PC-9 (cell line): Measurements from ENCODE around the gene CLPTM1L. TPM values are rescaled to one million over a fixed set of nuclear protein-coding genes. Genes with fewer than 3 reads are reported as not detected.

ENCODE experiments used
- BruUV-seq: library from RNA; stranded (reverse); fragments of 400-500 nt; replicated peaks from 2 replicates; lab custom pipeline; 2021; lab: Mats Ljungman, UMichigan
- CTCF ChIA-PET: fragments of 300-600 bp; sonication (Branson Sonifier 250); formaldehyde crosslinking; loops from one replicate; lab custom pipeline; 2022; ENCODE audit warnings: antibody characterized with exemption; lab: Charles Lee
- POLR2A ChIA-PET: fragments of 300-600 bp; sonication (Branson Sonifier 250); formaldehyde crosslinking; loops from one replicate; lab custom pipeline; 2022; ENCODE audit warnings: antibody characterized with exemption; ENCODE audit not compliant: unreplicated experiment; lab: Charles Lee
- DNase-seq, 2 experiments: peaks; one replicate each; pipeline versions ENCODE4 v3.0.0 to v3.0.0-alpha.2; 2015 to 2022; ENCODE audit warnings: mixed read lengths in 1 of 2
- H2AFZ ChIP-seq: fragments of 200-600 bp; sonication (generic); 2 replicates; pipeline ENCODE4 v1.8.1; 2017; ENCODE audit warnings: antibody characterized with exemption
- H3F3A ChIP-seq: fragments of 200-600 bp; sonication (generic); 2 replicates; pipeline ENCODE4 v1.8.1; 2017; ENCODE audit warnings: antibody characterized with exemption, mild to moderate bottlenecking, low read depth; ENCODE audit not compliant: insufficient read depth
- H3K27ac ChIP-seq: fragments of 200-600 bp; sonication (generic); 2 replicates; pipeline ENCODE4 v1.6.1; 2016; ENCODE audit warnings: mixed run types
- H3K27me3 ChIP-seq: fragments of 200-600 bp; sonication (generic); 2 replicates; pipeline ENCODE4 v1.6.1; 2016; ENCODE audit warnings: low read depth, mixed run types; ENCODE audit not compliant: insufficient read depth
- H3K36me3 ChIP-seq: fragments of 200-600 bp; sonication (generic); 2 replicates; pipeline ENCODE4 v1.6.1; 2016; ENCODE audit warnings: low read depth, mixed run types
- H3K4me1 ChIP-seq: fragments of 200-600 bp; sonication (generic); replicated peaks from 2 replicates; pipeline ENCODE4 v1.6.1; 2016; ENCODE audit warnings: mixed run types; ENCODE audit not compliant: insufficient read depth
- H3K4me2 ChIP-seq: fragments of 200-600 bp; sonication (generic); 2 replicates; pipeline ENCODE4 v1.6.1; 2017; ENCODE audit warnings: mixed run types
- H3K4me3 ChIP-seq: fragments of 200-600 bp; sonication (generic); 2 replicates; pipeline ENCODE4 v1.6.1; 2016; ENCODE audit warnings: mixed run types
- H3K79me2 ChIP-seq: fragments of 200-600 bp; sonication (generic); 2 replicates; pipeline ENCODE4 v1.6.1; 2017; ENCODE audit warnings: low read depth, mixed run types
- H3K9me2 ChIP-seq: fragments of 200-600 bp; sonication (generic); 2 replicates; pipeline ENCODE4 v1.8.1; 2017; ENCODE audit warnings: mild to moderate bottlenecking; ENCODE audit not compliant: insufficient read depth
- H3K9me3 ChIP-seq: fragments of 200-600 bp; sonication (generic); 2 replicates; pipeline ENCODE4 v1.8.1; 2016; ENCODE audit warnings: low read depth; ENCODE audit not compliant: insufficient read depth
- H4K20me1 ChIP-seq: fragments of 200-600 bp; sonication (generic); 2 replicates; pipeline ENCODE4 v1.8.1; 2017; ENCODE audit not compliant: insufficient read depth
- EZH2 ChIP-seq: fragments of 200-600 bp; sonication (generic); IDR thresholded peaks from 2 replicates; pipeline ENCODE4 v1.8.0; 2017; ENCODE audit warnings: antibody characterized with exemption, low read depth
- intact Hi-C: fragments of 100-400 bp; cut with micrococcal nuclease; formaldehyde crosslinking; loops from one replicate; pipeline ENCODE4 v1.10.0; 2022; ENCODE audit not compliant: unreplicated experiment
- total RNA-seq: library from RNA; stranded (reverse); gene quantifications from 2 replicates; pipeline ENCODE4 v1.2.3, GENCODE V29; 2021
- TF ChIP-seq, protein P1 (sequence below): fragments of 200-600 bp; sonication (generic); conservative IDR thresholded peaks from 2 replicates; pipeline ENCODE4 v1.6.1; 2017; ENCODE audit warnings: mixed run types, antibody characterized with exemption, mild to moderate bottlenecking, moderate library complexity

CLPTM1L gene
- total RNA-seq, 1 experiment from 2014 or later: 260 TPM

DNA sequence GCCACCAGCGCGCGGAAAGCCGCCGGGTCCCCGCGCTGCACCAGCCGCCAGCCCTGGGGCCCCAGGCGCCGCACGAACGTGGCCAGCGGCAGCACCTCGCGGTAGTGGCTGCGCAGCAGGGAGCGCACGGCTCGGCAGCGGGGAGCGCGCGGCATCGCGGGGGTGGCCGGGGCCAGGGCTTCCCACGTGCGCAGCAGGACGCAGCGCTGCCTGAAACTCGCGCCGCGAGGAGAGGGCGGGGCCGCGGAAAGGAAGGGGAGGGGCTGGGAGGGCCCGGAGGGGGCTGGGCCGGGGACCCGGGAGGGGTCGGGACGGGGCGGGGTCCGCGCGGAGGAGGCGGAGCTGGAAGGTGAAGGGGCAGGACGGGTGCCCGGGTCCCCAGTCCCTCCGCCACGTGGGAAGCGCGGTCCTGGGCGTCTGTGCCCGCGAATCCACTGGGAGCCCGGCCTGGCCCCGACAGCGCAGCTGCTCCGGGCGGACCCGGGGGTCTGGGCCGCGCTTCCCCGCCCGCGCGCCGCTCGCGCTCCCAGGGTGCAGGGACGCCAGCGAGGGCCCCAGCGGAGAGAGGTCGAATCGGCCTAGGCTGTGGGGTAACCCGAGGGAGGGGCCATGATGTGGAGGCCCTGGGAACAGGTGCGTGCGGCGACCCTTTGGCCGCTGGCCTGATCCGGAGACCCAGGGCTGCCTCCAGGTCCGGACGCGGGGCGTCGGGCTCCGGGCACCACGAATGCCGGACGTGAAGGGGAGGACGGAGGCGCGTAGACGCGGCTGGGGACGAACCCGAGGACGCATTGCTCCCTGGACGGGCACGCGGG is 49.9 kb downstream of the CLPTM1L start, which contains the start of gene TERT:
TERT (minus strand) TSS at position 234 of the 815 bp plus-strand sequence; CDS start at position 155, 79 bp downstream.
- no peak within 1 kb of the TSS for H2AFZ ChIP-seq
- TF ChIP-seq EZH2: no peak
- TF ChIP-seq, protein P1, sequence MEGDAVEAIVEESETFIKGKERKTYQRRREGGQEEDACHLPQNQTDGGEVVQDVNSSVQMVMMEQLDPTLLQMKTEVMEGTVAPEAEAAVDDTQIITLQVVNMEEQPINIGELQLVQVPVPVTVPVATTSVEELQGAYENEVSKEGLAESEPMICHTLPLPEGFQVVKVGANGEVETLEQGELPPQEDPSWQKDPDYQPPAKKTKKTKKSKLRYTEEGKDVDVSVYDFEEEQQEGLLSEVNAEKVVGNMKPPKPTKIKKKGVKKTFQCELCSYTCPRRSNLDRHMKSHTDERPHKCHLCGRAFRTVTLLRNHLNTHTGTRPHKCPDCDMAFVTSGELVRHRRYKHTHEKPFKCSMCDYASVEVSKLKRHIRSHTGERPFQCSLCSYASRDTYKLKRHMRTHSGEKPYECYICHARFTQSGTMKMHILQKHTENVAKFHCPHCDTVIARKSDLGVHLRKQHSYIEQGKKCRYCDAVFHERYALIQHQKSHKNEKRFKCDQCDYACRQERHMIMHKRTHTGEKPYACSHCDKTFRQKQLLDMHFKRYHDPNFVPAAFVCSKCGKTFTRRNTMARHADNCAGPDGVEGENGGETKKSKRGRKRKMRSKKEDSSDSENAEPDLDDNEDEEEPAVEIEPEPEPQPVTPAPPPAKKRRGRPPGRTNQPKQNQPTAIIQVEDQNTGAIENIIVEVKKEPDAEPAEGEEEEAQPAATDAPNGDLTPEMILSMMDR: no peak
- no peak within 1 kb of the TSS; the same call in 1 of the 2 replicates for H3K4me2 ChIP-seq

DNA sequence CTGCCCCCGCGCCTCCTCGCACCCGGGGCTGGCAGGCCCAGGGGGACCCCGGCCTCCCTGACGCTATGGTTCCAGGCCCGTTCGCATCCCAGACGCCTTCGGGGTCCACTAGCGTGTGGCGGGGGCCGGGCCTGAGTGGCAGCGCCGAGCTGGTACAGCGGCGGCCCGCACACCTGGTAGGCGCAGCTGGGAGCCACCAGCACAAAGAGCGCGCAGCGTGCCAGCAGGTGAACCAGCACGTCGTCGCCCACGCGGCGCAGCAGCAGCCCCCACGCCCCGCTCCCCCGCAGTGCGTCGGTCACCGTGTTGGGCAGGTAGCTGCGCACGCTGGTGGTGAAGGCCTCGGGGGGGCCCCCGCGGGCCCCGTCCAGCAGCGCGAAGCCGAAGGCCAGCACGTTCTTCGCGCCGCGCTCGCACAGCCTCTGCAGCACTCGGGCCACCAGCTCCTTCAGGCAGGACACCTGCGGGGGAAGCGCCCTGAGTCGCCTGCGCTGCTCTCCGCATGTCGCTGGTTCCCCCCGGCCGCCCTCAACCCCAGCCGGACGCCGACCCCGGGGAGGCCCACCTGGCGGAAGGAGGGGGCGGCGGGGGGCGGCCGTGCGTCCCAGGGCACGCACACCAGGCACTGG is 50.6 kb downstream of the CLPTM1L start:
- Histone ChIP-seq H4K20me1 (no peaks in the 10 kb centered on the region), H3K4me3 (no peak overlapping the region), H3K27ac (no peak overlapping the region), H3F3A (peaks cover 8% of the 10 kb centered on the region; the same call in 1 of the 2 replicates), H3K79me2 (no peaks in the 10 kb centered on the region), H2AFZ (no peak overlapping the region), H3K9me2 (no peaks in the 10 kb centered on the region), H3K36me3 (no peaks in the 10 kb centered on the region), H3K27me3 (peaks cover 17% of the 10 kb centered on the region; the same call in 1 of the 2 replicates), H3K9me3 (no peaks in the 10 kb centered on the region), H3K4me2 (no peak overlapping the region; the same call in 1 of the 2 replicates), H3K4me1 (no peaks in the 10 kb centered on the region)
- no TSS peak for BruUV-seq
- no peak for DNase-seq
- ChIA-PET POLR2A (no interaction called here), CTCF (no interaction called here)
- intact Hi-C loops: no loop called here
- TF ChIP-seq, protein P1: no peak
- TF ChIP-seq EZH2: no peak

More for the DNA sequence above, 49.9 kb downstream of the CLPTM1L start, which contains the start of gene TERT:
- Histone ChIP-seq H3K27ac (no peak within 1 kb of the TSS), H3K36me3 (no peaks in the 10 kb centered on the region), H3K9me2 (no peaks in the 10 kb centered on the region), H3F3A (peaks cover 8% of the 10 kb centered on the region; the same call in 1 of the 2 replicates), H4K20me1 (no peaks in the 10 kb centered on the region), H3K79me2 (no peaks in the 10 kb centered on the region), H3K4me3 (no peak within 1 kb of the TSS), H3K4me1 (no peaks in the 10 kb centered on the region), H3K27me3 (peaks cover 22% of the 10 kb centered on the region; the same call in 1 of the 2 replicates), H3K9me3 (no peaks in the 10 kb centered on the region)
- CTCF ChIA-PET: no interaction called here
- POLR2A ChIA-PET: no interaction called here
- DNase-seq: no peak
- intact Hi-C loops: no loop called here
- no TSS peak for BruUV-seq

DNA sequence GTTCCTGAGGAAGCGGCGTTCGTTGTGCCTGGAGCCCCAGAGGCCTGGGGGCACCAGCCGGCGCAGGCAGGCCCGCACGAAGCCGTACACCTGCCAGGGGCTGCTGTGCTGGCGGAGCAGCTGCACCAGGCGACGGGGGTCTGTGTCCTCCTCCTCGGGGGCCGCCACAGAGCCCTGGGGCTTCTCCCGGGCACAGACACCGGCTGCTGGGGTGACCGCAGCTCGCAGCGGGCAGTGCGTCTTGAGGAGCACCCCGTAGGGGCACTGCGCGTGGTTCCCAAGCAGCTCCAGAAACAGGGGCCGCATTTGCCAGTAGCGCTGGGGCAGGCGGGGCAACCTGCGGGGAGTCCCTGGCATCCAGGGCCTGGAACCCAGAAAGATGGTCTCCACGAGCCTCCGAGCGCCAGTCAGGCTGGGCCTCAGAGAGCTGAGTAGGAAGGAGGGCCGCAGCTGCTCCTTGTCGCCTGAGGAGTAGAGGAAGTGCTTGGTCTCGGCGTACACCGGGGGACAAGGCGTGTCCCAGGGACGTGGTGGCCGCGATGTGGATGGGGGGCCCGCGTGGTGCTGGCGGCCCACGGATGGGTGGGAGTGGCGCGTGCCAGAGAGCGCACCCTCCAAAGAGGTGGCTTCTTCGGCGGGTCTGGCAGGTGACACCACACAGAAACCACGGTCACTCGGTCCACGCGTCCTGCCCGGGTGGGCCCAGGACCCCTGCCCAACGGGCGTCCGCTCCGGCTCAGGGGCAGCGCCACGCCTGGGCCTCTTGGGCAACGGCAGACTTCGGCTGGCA is 51.3 kb downstream of the CLPTM1L start:
- Histone ChIP-seq H3K79me2 (no peaks in the 10 kb centered on the region), H2AFZ (no peak overlapping the region), H3K27me3 (peaks cover 10% of the 10 kb centered on the region; the same call in 1 of the 2 replicates), H3K27ac (no peak overlapping the region), H3K36me3 (no peaks in the 10 kb centered on the region), H3K4me3 (no peak overlapping the region), H4K20me1 (no peaks in the 10 kb centered on the region), H3K4me2 (no peak overlapping the region), H3K9me3 (no peaks in the 10 kb centered on the region; the same call in 1 of the 2 replicates), H3K4me1 (no peaks in the 10 kb centered on the region), H3K9me2 (no peaks in the 10 kb centered on the region), H3F3A (peaks cover 8% of the 10 kb centered on the region; the same call in 1 of the 2 replicates)
- BruUV-seq: no TSS peak
- intact Hi-C loops: no loop called here
- TF ChIP-seq, protein P1: no peak
- no peak for TF ChIP-seq EZH2
- DNase-seq: no peak
- ChIA-PET CTCF (interaction anchor here (0.6 kb wide), 1 partner anchor 623 kb away, joined by 10 read pairs; no protein-coding TSS in a partner anchor), POLR2A (no interaction called here)
